GM12878 (cell line): ENCODE measurements around the gene RCBTB2. TPM values are rescaled to one million over a fixed set of nuclear protein-coding genes. Genes with fewer than 3 reads are reported as not detected.

Experiments used
- ATAC-seq: fragments of 200-7000 bp; cut with Tn5 transposase; 3 replicates; pipeline ENCODE4 v1.9.1; 2020; ENCODE audit warnings: mild to moderate bottlenecking, moderate library complexity
- BruUV-seq: library from RNA; stranded (reverse); fragments of 400-500 nt; replicated peaks from 2 replicates; lab custom pipeline; 2021; lab: Mats Ljungman, UMichigan
- CTCF ChIA-PET: fragments of 300-600 bp; sonication (Branson Sonifier 250); formaldehyde crosslinking; extraction: SDS; loops from one replicate; lab custom pipeline; 2021; ENCODE audit warnings: inconsistent platforms; lab: Yijun Ruan, JAX
- POLR2A ChIA-PET: fragments of 350-600 bp; formaldehyde crosslinking; extraction: SDS; loops from one replicate; lab custom pipeline; 2021; ENCODE audit warnings: inconsistent platforms; lab: Charles Lee
- RAD21 ChIA-PET: fragments of 300-600 bp; sonication (Branson Sonifier 250); formaldehyde crosslinking; loops from one replicate; lab custom pipeline; 2023; ENCODE audit warnings: antibody characterized with exemption; ENCODE audit not compliant: unreplicated experiment; lab: Charles Lee
- SMC1A ChIA-PET: fragments of 300-600 bp; sonication (Branson Sonifier 250); formaldehyde crosslinking; loops from one replicate; lab custom pipeline; 2023; ENCODE audit not compliant: unreplicated experiment, uncharacterized antibody; lab: Charles Lee
- DNase-seq: peaks from one replicate; pipeline ENCODE4 v3.0.0-alpha.2; 2011; ENCODE audit warnings: low read depth, low spot score
- FAIRE-seq: peaks from 3 replicates; lab custom pipeline; 2011; peaks lifted over from hg19 to GRCh38; lab: Jason Lieb, UNC
- H2AFZ ChIP-seq: 2 replicates; pipeline ENCODE4 v1.6.0; 2011; ENCODE audit warnings: low read depth, low read length, control low read depth; ENCODE audit not compliant: control insufficient read depth
- H3K27ac ChIP-seq: 2 replicates; pipeline ENCODE4 v1.5.1; 2011; ENCODE audit warnings: control low read depth; ENCODE audit not compliant: control insufficient read depth, insufficient read depth
- H3K27me3 ChIP-seq, 2 experiments: replicated peaks in 1 of 2; 2 replicates each; pipeline versions ENCODE4 v1.6.0 to v1.6.1; 2011; ENCODE audit warnings: low read length in 1 of 2; ENCODE audit not compliant: control insufficient read depth in 2 of 2, insufficient read depth in 2 of 2
- H3K36me3 ChIP-seq, 2 experiments: 2 replicates each; pipeline ENCODE4 v1.5.1; 2011; ENCODE audit warnings: low read length in 1 of 2; ENCODE audit not compliant: control insufficient read depth in 2 of 2, insufficient read depth in 2 of 2
- H3K4me1 ChIP-seq: 2 replicates; pipeline ENCODE4 v1.6.1; 2011; ENCODE audit warnings: mild to moderate bottlenecking, low read length, moderate library complexity, mixed read lengths; ENCODE audit not compliant: control insufficient read depth, insufficient read depth
- H3K4me2 ChIP-seq: 2 replicates; pipeline ENCODE4 v1.6.0; 2011; ENCODE audit warnings: control low read depth; ENCODE audit not compliant: control insufficient read depth, insufficient read depth
- H3K4me3 ChIP-seq: fragments of 200-600 bp; sonication (generic); 2 replicates; pipeline ENCODE4 v1.5.1; 2016
- H3K79me2 ChIP-seq: 2 replicates; pipeline ENCODE4 v1.6.0; 2011; ENCODE audit warnings: low read length; ENCODE audit not compliant: control insufficient read depth, insufficient read depth
- H3K9ac ChIP-seq: 2 replicates; pipeline ENCODE4 v1.8.0; 2011; ENCODE audit warnings: low read length, control low read depth, mixed read lengths; ENCODE audit not compliant: control insufficient read depth, insufficient read depth
- H3K9me3 ChIP-seq: replicated peaks from 3 replicates; pipeline ENCODE4 v1.5.1; 2011; ENCODE audit warnings: mild to moderate bottlenecking, low read length; ENCODE audit not compliant: control insufficient read depth, insufficient read depth
- H4K20me1 ChIP-seq: 2 replicates; pipeline ENCODE4 v1.6.0; 2011; ENCODE audit not compliant: control insufficient read depth, insufficient read depth
- CEBPB ChIP-seq, 2 experiments: fragments of 150-350 bp in 1 of 2; IDR thresholded peaks; 2 replicates each; pipeline ENCODE4 v1.6.1; 2012 to 2014; ENCODE audit warnings: low read depth in 2 of 2, low read length in 2 of 2, borderline replicate concordance in 1 of 2, inconsistent platforms in 1 of 2
- MAX ChIP-seq: IDR thresholded peaks from 2 replicates; pipeline ENCODE4 v1.6.1; 2012; ENCODE audit warnings: low read depth, low read length, improper control_type of control experiment
- SMAD1 ChIP-seq: fragments of 450-650 bp; IDR thresholded peaks from 2 replicates; pipeline ENCODE4 v1.6.1; 2018; ENCODE audit warnings: mild to moderate bottlenecking, low read depth; ENCODE audit not compliant: partially characterized antibody
- WGBS: methylation state at CpG from one replicate; pipeline ENCODE4 v1.1.6; 2016; ENCODE audit warnings: low lambda C conversion rate; ENCODE audit not compliant: insufficient replicate concordance, insufficient coverage; ENCODE audit errors: missing lambda C conversion rate; 5-methylcytosine and 5-hydroxymethylcytosine counted together
- in situ Hi-C: fragments of 300-500 bp; cut with MboI; formaldehyde crosslinking; loops from 9 replicates; pipeline ENCODE4 v1.14.3; 2018; ENCODE audit warnings: mixed read lengths
- intact Hi-C: fragments of 100-400 bp; cut with micrococcal nuclease; formaldehyde crosslinking; loops from one replicate; pipeline ENCODE4 v1.14.2; 2022; ENCODE audit not compliant: unreplicated experiment
- polyA plus RNA-seq, 11 experiments: library from polyadenylated mRNA; depleted of rRNA in 4 of 11; unstranded in 6 of 11; stranded (reverse) in 5 of 11; fragments of >200 nt; fragmentation: Nextera tagmentation in 4 of 11; fragmentation: Illumina TruSeq in 1 of 11; extraction: Ambion mirVana in 4 of 11; extraction: Trizol in 1 of 11; gene quantifications; 1 replicate in 1 of 11; 2 replicates in 10 of 11; pipeline versions ENCODE4 v1.2.1 to v1.2.3, GENCODE V29; 2011 to 2016; ENCODE audit warnings: inconsistent platforms in 2 of 11, missing spikeins in 2 of 11, low read depth in 1 of 11
- total RNA-seq, 4 experiments: library from RNA; depleted of rRNA in 3 of 4; stranded (reverse); fragments of >200 nt in 3 of 4; fragmentation: Illumina TruSeq in 1 of 4; extraction: Trizol in 1 of 4; gene quantifications; 2 replicates each; pipeline versions ENCODE4 v1.2.1 to v1.2.3, GENCODE V29; 2013 to 2021

RCBTB2 gene
- total and polyA plus RNA-seq, 10 of the 15 experiments (the other 5 are each of a cell fraction or from before 2014, with no cell fraction given), result 5.0 to 16.0 (median 8.5) TPM

GRCh38 chr13:48534911-48535501 is 2.1 kb upstream of the RCBTB2 start:
- H3K4me1 ChIP-seq, result peaks cover 15% of the 10 kb centered on the region
- H4K20me1 ChIP-seq, result no peaks in the 10 kb centered on the region
- in situ Hi-C loops, result no loop called here
- H3K4me3 ChIP-seq, result no peak overlapping the region
- CTCF ChIA-PET, result interaction anchor here (0.6 to 1.7 kb wide), 4 partner anchors 28 to 224 kb away, joined by 3 to 11 read pairs (median 3); no protein-coding TSS in a partner anchor
- RAD21 ChIA-PET, result interaction anchor here (1.1 to 1.8 kb wide), 3 partner anchors 43 to 201 kb away, joined by 3 to 13 read pairs (median 5); no protein-coding TSS in a partner anchor
- H3K9ac ChIP-seq, result no peak overlapping the region
- intact Hi-C loops, result no loop called here
- WGBS, result 95% methylated on average over 3 of the region's 5 CpGs
- SMC1A ChIA-PET, result interaction anchor here (0.6 to 4.9 kb wide), 4 partner anchors 27 to 179 kb away, joined by 3 to 27 read pairs (median 3); no protein-coding TSS in a partner anchor
- no peaks in the 10 kb centered on the region; the same call in 2 of the 3 replicates for H3K9me3 ChIP-seq
- H3K27ac ChIP-seq, result no peak overlapping the region
- H3K79me2 ChIP-seq, result peaks cover 21% of the 10 kb centered on the region
- H3K27me3 ChIP-seq, result no peaks in the 10 kb centered on the region
- TF ChIP-seq SMAD1 (no peak), CEBPB (IDR thresholded peaks at IDR 0.05; ENCODE audit: borderline replicate concordance in 1 of 2, low read depth in 2 of 2, low read length in 2 of 2) (peak in 1 of 2 experiments; percentile 69; a peak in 1 of 4 replicates), MAX (no peak)
- BruUV-seq, result no TSS peak
- POLR2A ChIA-PET, result interaction anchor here (0.6 kb wide), 1 partner anchor 11 kb away, joined by 6 read pairs; no protein-coding TSS in a partner anchor
- H3K4me2 ChIP-seq, result no peak overlapping the region
- FAIRE-seq (no peak), ATAC-seq (no peak), DNase-seq (no peak)
- H3K36me3 ChIP-seq, result no peaks in the 10 kb centered on the region
- H2AFZ ChIP-seq, result no peak overlapping the region
